ENCODE measurements around the gene SRBD1.

- TF ChIP-seq TAF1 (IDR thresholded peaks at IDR 0.05; ENCODE audit: low read depth, low read length) (no peak), POLR2AphosphoS5 (IDR thresholded peaks at IDR 0.05; ENCODE audit: low read depth, low read length) (no peak), POLR2A (IDR thresholded peaks at IDR 0.05; ENCODE audit: low read depth, low read length) (no peak), SPI1 (IDR thresholded peaks at IDR 0.05; ENCODE audit: low read depth, low read length) (no peak), POU2F2 (IDR thresholded peaks at IDR 0.05; ENCODE audit: low read depth, low read length) (no peak), PAX5 (IDR thresholded peaks at IDR 0.05; ENCODE audit: insufficient read depth, low read length, severe bottlenecking) (no peak)
These were observed 206.2 kb downstream of the SRBD1 start for GRCh38 chr2:45404807-45405297.
